MCF 10A (cell line): ENCODE measurements around the gene VNN1. TPM values are rescaled to one million over a fixed set of nuclear protein-coding genes. Genes with fewer than 3 reads are reported as not detected.

Experiments used
- BruUV-seq: library from RNA; stranded (reverse); fragments of 400-500 nt; replicated peaks from 2 replicates; lab custom pipeline; 2021; lab: Mats Ljungman, UMichigan
- CTCF ChIA-PET: fragments of 300-600 bp; sonication (Branson Sonifier 250); formaldehyde crosslinking; extraction: SDS; loops from one replicate; lab custom pipeline; 2021; ENCODE audit warnings: antibody characterized with exemption, inconsistent platforms; lab: Yijun Ruan, JAX
- POLR2A ChIA-PET: fragments of 300-600, 350-650 bp; sonication (Branson Sonifier 250); formaldehyde crosslinking; extraction: SDS; loops from one replicate; lab custom pipeline; 2020; ENCODE audit warnings: antibody characterized with exemption, inconsistent platforms; lab: Yijun Ruan, JAX
- DNase-seq: peaks from one replicate; pipeline ENCODE4 v3.0.0-alpha.2; 2018; ENCODE audit not compliant: unreplicated experiment
- H3K27ac Mint-ChIP-seq: one replicate; pipeline ENCODE4 v1.8.0; 2022; ENCODE audit warnings: mild to moderate bottlenecking, low read depth, mixed read lengths; ENCODE audit not compliant: unreplicated experiment
- H3K27me3 Mint-ChIP-seq: one replicate; pipeline ENCODE4 v1.8.0; 2022; ENCODE audit warnings: mixed read lengths; ENCODE audit not compliant: insufficient read depth, unreplicated experiment
- H3K36me3 Mint-ChIP-seq: one replicate; pipeline ENCODE4 v1.8.0; 2022; ENCODE audit warnings: mild to moderate bottlenecking, moderate library complexity, mixed read lengths; ENCODE audit not compliant: insufficient read depth, unreplicated experiment
- H3K4me1 Mint-ChIP-seq: one replicate; pipeline ENCODE4 v1.8.0; 2022; ENCODE audit warnings: mixed read lengths; ENCODE audit not compliant: insufficient read depth, unreplicated experiment
- H3K4me3 Mint-ChIP-seq: one replicate; pipeline ENCODE4 v1.8.0; 2022; ENCODE audit warnings: mild to moderate bottlenecking, moderate library complexity, mixed read lengths; ENCODE audit not compliant: unreplicated experiment
- H3K9me3 Mint-ChIP-seq: one replicate; pipeline ENCODE4 v1.8.0; 2022; ENCODE audit warnings: mixed read lengths; ENCODE audit not compliant: unreplicated experiment
- CTCF ChIP-seq: fragments of 200-600 bp; IDR thresholded peaks from one replicate; pipeline ENCODE4 v1.8.0; 2022; ENCODE audit warnings: antibody characterized with exemption, mild to moderate bottlenecking; ENCODE audit not compliant: unreplicated experiment
- intact Hi-C: fragments of 100-400 bp; cut with micrococcal nuclease; formaldehyde crosslinking; loops from 2 replicates; pipeline ENCODE4 v1.14.1; 2022
- total RNA-seq: library from RNA; stranded (reverse); gene quantifications from 2 replicates; pipeline ENCODE4 v1.2.3, GENCODE V29; 2022

Gene VNN1
- total RNA-seq, 1 experiment from 2014 or later, result 3.5 TPM

DNA sequence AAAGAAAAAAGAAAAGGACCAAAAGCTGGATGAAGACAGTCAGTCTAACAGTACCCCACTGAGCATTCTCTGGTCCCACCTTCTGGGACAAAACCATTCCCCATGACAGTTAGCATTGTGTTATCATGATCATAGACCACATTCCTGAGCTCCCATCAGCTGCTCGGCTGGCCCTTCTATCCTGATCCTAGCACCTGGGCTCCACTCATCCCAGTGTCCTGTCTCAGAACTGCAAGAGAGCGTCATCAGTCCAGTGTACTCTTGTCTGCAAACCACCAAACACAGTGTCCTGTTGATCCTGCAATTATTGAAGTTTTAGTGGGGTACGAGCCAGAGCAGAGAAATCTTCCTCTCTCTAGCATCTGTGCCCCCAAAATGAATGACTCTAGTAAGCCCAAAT lies 38.9 kb downstream of the VNN1 start:
- Mint-ChIP-seq H3K27me3 (no peaks in the 10 kb centered on the region), H3K27ac (no peak overlapping the region), H3K36me3 (no peaks in the 10 kb centered on the region), H3K4me1 (peaks cover 2% of the 10 kb centered on the region), H3K9me3 (no peaks in the 10 kb centered on the region), H3K4me3 (no peak overlapping the region)
- TF ChIP-seq CTCF, result no peak
- ChIA-PET POLR2A (interaction anchor here (0.6 to 0.7 kb wide), 2 partner anchors 9 to 563 kb away, joined by 3 read pairs; no protein-coding TSS in a partner anchor), CTCF (interaction anchor here (0.6 to 2.6 kb wide), 9 partner anchors 41 to 395 kb away, joined by 3 to 9 read pairs (median 3); partner anchors contain the start of gene SLC18B1)
- intact Hi-C loops, result no loop called here
- no TSS peak for BruUV-seq
- no peak for DNase-seq

DNA sequence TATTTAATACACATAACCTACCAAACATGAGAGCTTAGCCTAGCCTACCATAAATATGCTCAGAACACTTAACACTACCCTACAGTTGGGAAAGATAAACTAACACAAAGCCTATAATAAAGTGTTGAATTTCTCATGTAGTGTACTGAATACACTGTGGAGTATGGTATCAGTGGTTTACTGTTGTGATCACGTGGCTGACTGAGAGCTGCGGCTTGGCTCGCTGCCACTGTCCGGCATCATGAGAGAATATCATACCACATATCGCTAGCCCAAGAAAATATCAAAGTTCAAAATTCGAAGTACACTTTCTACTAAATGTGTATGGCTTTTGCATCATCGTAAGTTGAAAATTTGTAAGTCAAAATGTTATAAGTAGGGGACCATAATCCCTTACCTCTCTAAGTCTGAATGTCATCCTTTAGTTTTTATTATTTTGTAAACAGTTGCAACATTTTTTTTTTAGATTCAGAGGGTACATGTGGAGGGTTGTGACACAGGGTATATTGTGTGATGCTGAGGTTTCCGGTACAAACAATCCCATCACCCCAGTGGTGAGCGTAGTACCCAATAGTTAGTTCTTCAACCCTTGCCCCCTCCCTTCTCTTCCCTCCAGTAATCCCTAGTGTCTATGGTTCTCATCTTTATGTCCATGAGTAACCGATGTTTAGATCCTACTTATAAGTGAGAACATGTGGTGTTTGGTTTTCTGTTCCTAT lies 40.3 kb downstream of the VNN1 start:
- Mint-ChIP-seq H3K4me1 (peaks cover 7% of the 10 kb centered on the region), H3K36me3 (no peaks in the 10 kb centered on the region), H3K4me3 (no peak overlapping the region), H3K27me3 (no peaks in the 10 kb centered on the region), H3K9me3 (no peaks in the 10 kb centered on the region), H3K27ac (no peak overlapping the region)
- no TSS peak for BruUV-seq
- no peak for TF ChIP-seq CTCF
- CTCF ChIA-PET, result interaction anchor here (0.8 to 2.8 kb wide), 6 partner anchors 9 to 126 kb away, joined by 3 to 16 read pairs (median 5); no protein-coding TSS in a partner anchor
- intact Hi-C loops, result no loop called here
- POLR2A ChIA-PET, result interaction anchor here (0.9 to 1.0 kb wide), 2 partner anchors 121 to 125 kb away, joined by 3 read pairs; partner anchors contain the start of gene SLC18B1
- no peak for DNase-seq

- POLR2A ChIA-PET, result interaction anchor here (0.8 to 2.1 kb wide), 3 partner anchors 127 to 143 kb away, joined by 3 to 12 read pairs (median 10); partner anchors contain the start of genes RPS12 and SLC18B1
- Mint-ChIP-seq H3K4me1 (peaks cover 7% of the 10 kb centered on the region), H3K27me3 (no peaks in the 10 kb centered on the region), H3K27ac (no peak overlapping the region), H3K36me3 (no peaks in the 10 kb centered on the region), H3K4me3 (no peak overlapping the region), H3K9me3 (no peaks in the 10 kb centered on the region)
- CTCF ChIA-PET, result interaction anchor here (0.6 to 6.7 kb wide), 17 partner anchors 11 to 942 kb away, joined by 3 to 103 read pairs (median 7); partner anchors contain the start of genes SLC18B1 and VNN1
- BruUV-seq, result no TSS peak
- intact Hi-C loops, result no loop called here
- no peak for TF ChIP-seq CTCF
- no peak for DNase-seq
Measured at GRCh38 chr6:132671295-132671694, 42.6 kb downstream of the VNN1 start.

- BruUV-seq, result no TSS peak
- H3K36me3 Mint-ChIP-seq, result no peaks in the 10 kb centered on the region
- H3K27ac Mint-ChIP-seq, result no peak overlapping the region
- no peaks in the 10 kb centered on the region for H3K9me3 Mint-ChIP-seq
- intact Hi-C loops, result loop anchor here (1.0 to 2.0 kb wide), 5 partner anchors 46 to 139 kb away; partner anchors contain the start of gene SLC18B1
- ChIA-PET CTCF (interaction anchor here (0.6 to 6.7 kb wide), 51 partner anchors 8 to 1285 kb away, joined by 3 to 103 read pairs (median 4); partner anchors contain the start of genes SLC18B1 and VNN1), POLR2A (interaction anchor here (0.7 to 2.1 kb wide), 10 partner anchors 15 to 146 kb away, joined by 3 to 12 read pairs (median 5); partner anchors contain the start of genes RPS12 and SLC18B1)
- no peak overlapping the region for H3K4me3 Mint-ChIP-seq
- H3K4me1 Mint-ChIP-seq, result peaks cover 7% of the 10 kb centered on the region
- peak; percentile 54 for TF ChIP-seq CTCF
- no peaks in the 10 kb centered on the region for H3K27me3 Mint-ChIP-seq
- DNase-seq, result peak; percentile 51
Measured at GRCh38 chr6:132669690-132670291, 44.1 kb downstream of the VNN1 start.
